Measurements from ENCODE around the gene SFTPD.

GRCh38 chr10:79947083-79947415 lies 1.9 kb downstream of the SFTPD start:
- TF ChIP-seq CTCF (IDR thresholded peaks at IDR 0.05; ENCODE audit: control extremely low read depth in 1 of 3, insufficient read depth in 1 of 3, low read depth in 1 of 3, low read length in 3 of 3) (no peak), CHD7 (IDR thresholded peaks at IDR 0.05; ENCODE audit: insufficient replicate concordance, low read length) (no peak), BRCA1 (IDR thresholded peaks at IDR 0.05; ENCODE audit: low read depth, low read length) (no peak), JUND (IDR thresholded peaks at IDR 0.05; ENCODE audit: low read length) (no peak), POLR2AphosphoS5 (IDR thresholded peaks at IDR 0.05; ENCODE audit: low read depth, low read length) (no peak), POLR2A (IDR thresholded peaks at IDR 0.05; ENCODE audit: control extremely low read depth in 1 of 2, low read depth in 2 of 2, low read length in 2 of 2) (no peak), PHF8 (conservative IDR thresholded peaks at IDR 0.05; ENCODE audit: low read depth, low read length) (no peak)
